Measurements from ENCODE around the gene RNF133.

GRCh38 chr7:122709930-122710646 lies 11.2 kb upstream of the RNF133 start:
- TF ChIP-seq CTCF (IDR thresholded peaks at IDR 0.05; ENCODE audit: low read depth, low read length) (no peak), EZH2phosphoT487 (IDR thresholded peaks at IDR 0.05; ENCODE audit: low read depth) (no peak)
